Esophagus squamous epithelium (tissue), 4 donors: Measurements from ENCODE around the gene TTC36.

Experiments
- CTCF ChIP-seq, 6 experiments: fragments of 450-650 bp in 4 of 6; fragments of 200-600 bp in 2 of 6; sonication (generic) in 2 of 6; IDR thresholded peaks; one replicate each; pipeline ENCODE4 v1.5.1; 2016 to 2019; ENCODE audit warnings: antibody characterized with exemption in 6 of 6, mild to moderate bottlenecking in 4 of 6, moderate library complexity in 4 of 6
- POLR2A ChIP-seq, 4 donors: fragments of 450-650 bp; IDR thresholded peaks; one replicate each; pipeline ENCODE4 v1.6.1; 2017; ENCODE audit warnings: antibody characterized with exemption in 4 of 4, mild to moderate bottlenecking in 4 of 4, moderate library complexity in 3 of 4

- TF ChIP-seq CTCF (IDR thresholded peaks at IDR 0.05) (no peak), POLR2A (IDR thresholded peaks at IDR 0.05) (peak in 1 of 4 donors; percentile 27)
Measured at GRCh38 chr11:118530683-118531596, 3.7 kb downstream of the TTC36 start, which contains the start of gene TMEM25.
